Measurements from ENCODE around the gene FETUB.

DNA sequence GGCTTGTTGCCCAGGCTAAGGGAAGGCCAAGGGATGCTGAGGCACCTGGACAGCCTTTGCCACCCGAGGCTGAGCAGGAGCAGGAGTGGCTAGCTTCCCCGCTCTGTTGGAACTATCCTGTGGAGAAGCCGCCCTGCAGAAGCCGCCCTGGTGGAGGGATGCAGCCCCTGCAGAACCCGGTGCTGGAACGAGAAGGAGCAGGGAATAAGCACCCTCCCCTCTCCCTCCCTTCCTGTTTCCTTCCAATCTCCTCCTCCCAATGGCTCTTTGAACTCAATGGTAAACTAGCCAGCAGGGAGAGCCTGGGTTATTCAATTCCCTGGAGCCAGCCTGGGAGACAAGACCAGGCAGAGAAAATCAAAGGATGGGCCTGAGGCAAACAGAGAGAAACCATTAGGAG lies 13.8 kb downstream of the FETUB start:
- TF ChIP-seq, protein P1, sequence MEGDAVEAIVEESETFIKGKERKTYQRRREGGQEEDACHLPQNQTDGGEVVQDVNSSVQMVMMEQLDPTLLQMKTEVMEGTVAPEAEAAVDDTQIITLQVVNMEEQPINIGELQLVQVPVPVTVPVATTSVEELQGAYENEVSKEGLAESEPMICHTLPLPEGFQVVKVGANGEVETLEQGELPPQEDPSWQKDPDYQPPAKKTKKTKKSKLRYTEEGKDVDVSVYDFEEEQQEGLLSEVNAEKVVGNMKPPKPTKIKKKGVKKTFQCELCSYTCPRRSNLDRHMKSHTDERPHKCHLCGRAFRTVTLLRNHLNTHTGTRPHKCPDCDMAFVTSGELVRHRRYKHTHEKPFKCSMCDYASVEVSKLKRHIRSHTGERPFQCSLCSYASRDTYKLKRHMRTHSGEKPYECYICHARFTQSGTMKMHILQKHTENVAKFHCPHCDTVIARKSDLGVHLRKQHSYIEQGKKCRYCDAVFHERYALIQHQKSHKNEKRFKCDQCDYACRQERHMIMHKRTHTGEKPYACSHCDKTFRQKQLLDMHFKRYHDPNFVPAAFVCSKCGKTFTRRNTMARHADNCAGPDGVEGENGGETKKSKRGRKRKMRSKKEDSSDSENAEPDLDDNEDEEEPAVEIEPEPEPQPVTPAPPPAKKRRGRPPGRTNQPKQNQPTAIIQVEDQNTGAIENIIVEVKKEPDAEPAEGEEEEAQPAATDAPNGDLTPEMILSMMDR (IDR thresholded peaks at IDR 0.05) = peak; percentile 34
- no peak for TF ChIP-seq EZH2phosphoT487 (IDR thresholded peaks at IDR 0.05)

Measured in neural progenitor cell (in vitro differentiated cells).